HepG2 (cell line): ENCODE results near the gene HAP1.

ENCODE experiments used
- BRCA1 ChIP-seq: sonication (generic); formaldehyde crosslinking; IDR thresholded peaks from 2 replicates; pipeline ENCODE4 v1.4.0; 2020; ENCODE audit warnings: missing genetic modification reagents
- HDAC2 ChIP-seq: sonication (generic); formaldehyde crosslinking; IDR thresholded peaks from 2 replicates; pipeline ENCODE4 v1.4.0; 2020; ENCODE audit warnings: missing genetic modification reagents
- NBN ChIP-seq: fragments of 450-650 bp; conservative IDR thresholded peaks from 2 replicates; pipeline ENCODE4 v1.6.1; 2017
- PRMT3 ChIP-seq: sonication (generic); formaldehyde crosslinking; IDR thresholded peaks from 2 replicates; pipeline ENCODE4 v1.8.1; 2022; ENCODE audit warnings: low read depth, mild to moderate bottlenecking, moderate library complexity, missing genetic modification reagents, borderline replicate concordance
- SIN3A ChIP-seq: IDR thresholded peaks from 2 replicates; pipeline ENCODE4 v1.6.1; 2011; ENCODE audit warnings: low read depth, mild to moderate bottlenecking, control low read depth, low read length, borderline replicate concordance
- TCF7 ChIP-seq: sonication (generic); IDR thresholded peaks from 2 replicates; pipeline ENCODE4 v1.6.1; 2016; ENCODE audit warnings: antibody characterized with exemption, low read depth
- ZNF138 ChIP-seq: sonication (generic); formaldehyde crosslinking; IDR thresholded peaks from 2 replicates; pipeline ENCODE4 v1.5.0; 2020; ENCODE audit warnings: mild to moderate bottlenecking, low read depth, missing genetic modification reagents
- ZNF292 ChIP-seq: sonication (generic); formaldehyde crosslinking; IDR thresholded peaks from 2 replicates; pipeline ENCODE4 v1.8.1; 2022; ENCODE audit warnings: mild to moderate bottlenecking, low read depth, missing genetic modification reagents, borderline replicate concordance

DNA sequence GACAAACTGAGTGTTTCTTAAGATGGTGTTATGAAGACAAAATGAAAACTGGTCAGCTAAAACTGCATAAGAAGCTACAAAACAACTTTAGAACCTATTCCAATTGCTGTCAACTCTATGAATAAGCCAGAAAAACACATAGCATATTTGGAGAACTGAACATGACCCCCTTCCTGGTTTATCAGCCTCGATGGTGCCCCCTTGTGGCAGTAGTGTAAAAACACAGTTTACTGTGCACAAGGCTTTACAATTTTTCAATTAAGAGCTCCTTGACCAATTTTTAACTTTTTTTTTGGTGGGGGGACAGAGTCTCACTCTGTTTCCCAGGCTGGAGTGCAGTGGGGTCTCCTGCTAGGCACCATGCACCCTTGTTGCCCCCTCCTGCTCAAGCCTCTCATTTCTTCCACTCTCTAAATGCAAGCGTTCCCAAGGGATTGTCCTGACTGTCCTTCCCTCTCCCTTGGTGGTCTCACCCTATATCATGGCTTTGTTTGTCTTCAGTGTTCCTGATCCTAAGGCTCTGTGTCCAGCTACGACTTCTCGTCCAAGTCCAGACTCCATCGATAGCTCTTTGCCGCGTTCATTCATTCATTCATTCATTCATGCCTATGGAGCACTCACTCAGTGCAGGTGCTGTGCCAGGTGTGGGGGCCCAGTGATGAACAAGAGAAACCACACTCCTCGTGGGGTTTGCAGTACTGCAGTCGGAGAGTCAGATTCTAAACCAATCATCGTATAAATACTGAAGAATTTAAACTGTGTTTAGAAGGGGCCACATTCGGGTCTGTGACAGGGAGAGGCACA is 38.3 kb downstream of the HAP1 start:
- TF ChIP-seq NBN, result no peak
- TF ChIP-seq TCF7, result no peak
- no peak for TF ChIP-seq BRCA1
- TF ChIP-seq ZNF138, result no peak
- no peak for TF ChIP-seq PRMT3
- no peak for TF ChIP-seq SIN3A
- TF ChIP-seq HDAC2 (CRISPR knock-in tag), result no peak
- no peak for TF ChIP-seq ZNF292 (CRISPR knock-in tag)
